Upper lobe of left lung (tissue), 6 donors: ENCODE results near the gene GADD45GIP1. TPM values are rescaled to one million over a fixed set of nuclear protein-coding genes. Genes with fewer than 3 reads are reported as not detected.
A peak's percentile ranks its signal among the peaks of the same experiment; 100 is the strongest.
"Not testable (repeated sequence)": the region's sequence is repeated elsewhere in the genome, so short reads cannot be mapped to it uniquely, and the experiment has no call there.

Experiments
- ATAC-seq, 2 donors: fragments of 200-7000 bp; cut with Tn5 transposase; one replicate each; pipeline ENCODE4 v1.9.1; 2022; ENCODE audit warnings: mild to moderate bottlenecking in 2 of 2, moderate library complexity in 2 of 2; ENCODE audit not compliant: low FRiP score in 2 of 2
- DNase-seq, 2 donors: peaks; one replicate each; pipeline ENCODE4 v3.0.0-alpha.2; 2019 to 2020
- H3K27ac ChIP-seq, 4 donors: fragments of 200-600 bp; sonication (generic); one replicate each; pipeline ENCODE4 v1.5.1; 2016 to 2019
- H3K27me3 ChIP-seq, 4 donors: fragments of 200-600 bp; sonication (generic); one replicate each; pipeline ENCODE4 v1.5.1; 2017 to 2019
- H3K36me3 ChIP-seq, 4 donors: fragments of 200-600 bp; sonication (generic); one replicate each; pipeline ENCODE4 v1.5.1; 2016 to 2019
- H3K4me1 ChIP-seq, 4 donors: fragments of 200-600 bp; sonication (generic); one replicate each; pipeline ENCODE4 v1.5.1; 2018 to 2019
- H3K4me3 ChIP-seq, 4 donors: fragments of 200-600 bp; sonication (generic); one replicate each; pipeline ENCODE4 v1.5.1; 2017 to 2019; ENCODE audit warnings: mild to moderate bottlenecking in 2 of 4, moderate library complexity in 1 of 4
- H3K9me3 ChIP-seq, 4 donors: fragments of 200-600 bp; sonication (generic); one replicate each; pipeline ENCODE4 v1.5.1; 2018 to 2019
- EP300 ChIP-seq, 4 donors: sonication (generic); formaldehyde crosslinking; IDR thresholded peaks; one replicate each; pipeline ENCODE4 v1.5.1; 2017; ENCODE audit warnings: antibody characterized with exemption in 4 of 4, control low read depth in 2 of 4
- POLR2A ChIP-seq, 4 donors: fragments of 450-650 bp; IDR thresholded peaks; one replicate each; pipeline ENCODE4 v1.5.1; 2016 to 2017; ENCODE audit warnings: antibody characterized with exemption in 4 of 4, mild to moderate bottlenecking in 2 of 4
- POLR2AphosphoS5 ChIP-seq, 2 donors: sonication (generic); formaldehyde crosslinking; IDR thresholded peaks; one replicate each; pipeline ENCODE4 v1.5.1; 2017; ENCODE audit warnings: antibody characterized with exemption in 2 of 2
- WGBS, 2 donors: methylation state at CpG; one replicate each; pipeline ENCODE4 v1.1.5; 2017 to 2018; 5-methylcytosine and 5-hydroxymethylcytosine counted together
- total RNA-seq, 6 donors: library from RNA; depleted of rRNA in 4 of 6; stranded (reverse); fragments of >200 nt in 4 of 6; gene quantifications; one replicate each; pipeline versions ENCODE4 v1.1.0 to v1.2.1, GENCODE V29; 2016 to 2021
- TF ChIP-seq, protein P1 (sequence below), 6 experiments: fragments of 450-650 bp in 4 of 6; fragments of 200-600 bp in 2 of 6; sonication (generic) in 2 of 6; IDR thresholded peaks; one replicate each; pipeline ENCODE4 v1.5.1; 2016 to 2019; ENCODE audit warnings: antibody characterized with exemption in 6 of 6
- donor health status: DM: no; HTN: no; CAD: no; lungs with moderate emphysema.
- donor health status: DM: no; HTN: yes; CAD: no; lungs with severe emphysema.

GADD45GIP1 gene
- total RNA-seq, 6 donors from 2014 or later, result 15.3 to 43.8 (median 26.6) TPM

DNA sequence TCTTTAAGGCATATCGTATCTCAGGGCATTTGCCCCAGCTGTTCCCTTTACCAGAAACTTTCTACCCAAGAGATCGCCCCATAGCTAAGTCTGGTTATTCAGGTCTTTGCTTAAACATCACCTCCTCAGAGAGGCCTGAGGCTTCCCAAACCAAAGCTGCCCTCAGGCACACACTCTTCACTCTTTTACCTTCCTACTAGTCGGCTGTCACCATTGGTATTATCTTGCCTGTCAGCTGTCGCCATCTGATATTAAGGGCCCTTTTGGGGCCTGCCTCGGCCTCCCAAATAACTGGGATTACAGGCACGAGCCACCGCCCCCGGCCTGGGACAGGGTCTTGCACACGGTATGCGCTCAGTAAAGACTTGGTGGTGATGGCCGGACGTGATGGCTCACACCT, 1.0 kb downstream of the GADD45GIP1 start:
- no peak for DNase-seq
- 55 to 70% methylated on average over 10 to 12 of the region's 12 CpGs for WGBS, 2 donors
- H3K27ac ChIP-seq, result peak overlapping the region; percentile 82 to 93 (median 90)
- H3K4me3 ChIP-seq, result peak overlapping the region in 3 of 4 donors; percentile 81 to 96 (median 86)
- TF ChIP-seq POLR2AphosphoS5 (IDR thresholded peaks at IDR 0.05) (no peak), EP300 (IDR thresholded peaks at IDR 0.05) (no peak), POLR2A (IDR thresholded peaks at IDR 0.05) (no peak)
- TF ChIP-seq, protein P1, sequence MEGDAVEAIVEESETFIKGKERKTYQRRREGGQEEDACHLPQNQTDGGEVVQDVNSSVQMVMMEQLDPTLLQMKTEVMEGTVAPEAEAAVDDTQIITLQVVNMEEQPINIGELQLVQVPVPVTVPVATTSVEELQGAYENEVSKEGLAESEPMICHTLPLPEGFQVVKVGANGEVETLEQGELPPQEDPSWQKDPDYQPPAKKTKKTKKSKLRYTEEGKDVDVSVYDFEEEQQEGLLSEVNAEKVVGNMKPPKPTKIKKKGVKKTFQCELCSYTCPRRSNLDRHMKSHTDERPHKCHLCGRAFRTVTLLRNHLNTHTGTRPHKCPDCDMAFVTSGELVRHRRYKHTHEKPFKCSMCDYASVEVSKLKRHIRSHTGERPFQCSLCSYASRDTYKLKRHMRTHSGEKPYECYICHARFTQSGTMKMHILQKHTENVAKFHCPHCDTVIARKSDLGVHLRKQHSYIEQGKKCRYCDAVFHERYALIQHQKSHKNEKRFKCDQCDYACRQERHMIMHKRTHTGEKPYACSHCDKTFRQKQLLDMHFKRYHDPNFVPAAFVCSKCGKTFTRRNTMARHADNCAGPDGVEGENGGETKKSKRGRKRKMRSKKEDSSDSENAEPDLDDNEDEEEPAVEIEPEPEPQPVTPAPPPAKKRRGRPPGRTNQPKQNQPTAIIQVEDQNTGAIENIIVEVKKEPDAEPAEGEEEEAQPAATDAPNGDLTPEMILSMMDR (IDR thresholded peaks at IDR 0.05), result no peak
- H3K4me1 ChIP-seq, result peaks cover 29 to 50% (median 42%) of the 10 kb centered on the region in 4 donors
- ATAC-seq, result no peak
- H3K27me3 ChIP-seq, result no peaks in the 10 kb centered on the region
- no peaks in the 10 kb centered on the region for H3K9me3 ChIP-seq
- H3K36me3 ChIP-seq, result peaks cover 4 to 39% (median 35%) of the 10 kb centered on the region in 4 donors

DNA sequence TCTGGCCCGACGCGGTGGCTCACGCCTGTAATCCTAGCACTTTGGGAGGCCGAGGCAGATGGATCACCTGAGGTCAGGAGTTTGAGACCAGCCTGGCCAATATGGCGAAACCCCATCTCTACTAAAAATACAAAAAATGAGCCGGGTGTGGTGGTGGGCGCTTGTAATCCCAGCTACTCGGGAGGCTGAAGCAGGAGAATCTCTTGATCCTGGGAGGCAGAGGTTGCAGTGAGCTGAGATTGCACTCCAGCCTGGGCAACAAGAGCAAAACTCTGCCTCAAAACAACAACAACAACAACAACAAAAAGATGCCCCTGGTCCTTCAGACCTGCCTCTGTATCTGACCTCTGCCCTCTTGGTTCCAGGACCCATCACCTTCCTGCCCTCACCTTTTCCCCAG, 1.4 kb downstream of the GADD45GIP1 start:
- H3K27ac ChIP-seq, result peak overlapping the region in 2 of 4 donors; percentile 88 to 93

DNA sequence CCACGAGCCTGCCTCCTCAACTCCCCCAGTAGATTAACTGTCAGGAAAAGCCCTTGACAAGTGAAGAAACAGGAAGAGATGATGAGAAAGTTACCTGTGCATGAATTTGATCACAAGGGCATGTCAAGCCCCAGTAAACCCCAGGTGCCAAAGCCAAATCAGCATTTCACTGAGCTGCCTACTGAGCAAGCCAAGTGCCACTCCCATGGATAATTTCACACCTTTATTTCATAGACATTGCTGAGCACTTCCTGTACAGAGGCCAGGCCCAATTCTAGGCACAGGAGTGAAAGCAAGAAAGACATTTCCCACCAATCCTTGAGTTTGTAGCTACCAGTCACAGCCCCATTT, 2.4 kb downstream of the GADD45GIP1 start:
- no peak for TF ChIP-seq EP300 (IDR thresholded peaks at IDR 0.05)
- TF ChIP-seq POLR2A (IDR thresholded peaks at IDR 0.05), result no peak
- TF ChIP-seq POLR2AphosphoS5 (IDR thresholded peaks at IDR 0.05), result no peak
- TF ChIP-seq, protein P1 (IDR thresholded peaks at IDR 0.05), result no peak
- Histone ChIP-seq H3K27me3 (no peaks in the 10 kb centered on the region), H3K9me3 (no peaks in the 10 kb centered on the region), H3K4me3 (no peak overlapping the region), H3K27ac (peak overlapping the region in 2 of 4 donors; percentile 19 to 24), H3K4me1 (peaks cover 29 to 50% (median 42%) of the 10 kb centered on the region in 4 donors), H3K36me3 (peaks cover 13 to 53% (median 47%) of the 10 kb centered on the region in 4 donors)
- DNase-seq (no peak), ATAC-seq (no peak)
- WGBS, 2 donors, result 0 to 40% methylated on average over 1 of the region's 1 CpG

More for the DNA sequence above, 1.4 kb downstream of the GADD45GIP1 start:
- not testable (repeated sequence) for ATAC-seq, H3K27me3 ChIP-seq, H3K9me3 ChIP-seq, DNase-seq
- Histone ChIP-seq H3K4me3 (peak overlapping the region in 2 of 4 donors; percentile 81 to 96), H3K36me3 (peaks cover 5 to 43% (median 39%) of the 10 kb centered on the region in 4 donors), H3K4me1 (peaks cover 29 to 50% (median 42%) of the 10 kb centered on the region in 4 donors)
- WGBS, 2 donors, result 88% methylated on average over 9 of the region's 9 CpGs

DNA sequence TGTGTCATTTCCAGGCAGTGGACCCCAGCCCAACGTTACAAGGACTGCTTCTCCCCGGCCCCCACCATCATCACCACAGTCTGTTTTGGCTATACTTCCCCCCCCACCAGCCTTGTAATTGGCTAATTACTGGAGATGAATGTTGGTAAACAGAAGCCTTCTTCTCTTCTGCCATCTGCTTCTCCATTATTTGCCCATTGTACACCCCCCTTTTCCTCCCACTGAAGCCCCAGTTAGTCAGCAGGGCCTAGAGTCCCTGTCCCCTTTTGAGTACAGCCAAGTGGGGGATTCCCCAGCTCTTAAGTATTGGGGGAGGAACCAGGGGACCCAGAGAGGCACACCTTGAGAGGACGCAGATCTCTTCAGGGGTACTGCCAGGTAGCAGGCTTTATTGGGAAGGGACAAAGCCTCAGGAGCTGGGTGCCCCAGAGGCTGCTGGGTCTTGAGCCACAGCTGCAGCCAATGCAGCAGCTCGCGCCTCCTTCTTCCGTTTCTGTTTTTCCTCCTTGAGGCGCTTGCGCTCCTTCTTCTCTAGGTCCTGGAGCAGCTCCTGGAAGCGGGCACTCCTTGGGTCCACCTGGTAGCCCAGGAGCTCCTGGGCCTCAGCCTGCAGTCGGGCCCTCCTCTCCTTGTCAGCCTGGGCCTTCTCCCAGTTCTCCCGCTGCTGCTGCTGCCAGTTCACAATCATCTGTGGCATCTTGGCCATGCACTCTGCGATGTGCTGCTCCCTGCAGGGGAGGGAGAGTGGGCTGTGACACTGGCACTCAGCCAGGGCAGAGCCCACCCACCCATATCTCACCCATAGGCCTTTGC, 3.0 kb downstream of the GADD45GIP1 start:
- no peak for TF ChIP-seq EP300 (IDR thresholded peaks at IDR 0.05)
- TF ChIP-seq POLR2AphosphoS5 (IDR thresholded peaks at IDR 0.05), result no peak
- TF ChIP-seq, protein P1 (IDR thresholded peaks at IDR 0.05), result no peak
- no peak for TF ChIP-seq POLR2A (IDR thresholded peaks at IDR 0.05)
- 62 to 68% methylated on average over 10 to 12 of the region's 12 CpGs for WGBS, 2 donors
- Histone ChIP-seq H3K9me3 (no peaks in the 10 kb centered on the region), H3K4me3 (no peak overlapping the region), H3K27ac (peak overlapping the region in 3 of 4 donors; percentile 24 to 68 (median 64)), H3K4me1 (peaks cover 29 to 50% (median 42%) of the 10 kb centered on the region in 4 donors), H3K27me3 (no peaks in the 10 kb centered on the region), H3K36me3 (peaks cover 19 to 59% (median 53%) of the 10 kb centered on the region in 4 donors)
- ATAC-seq (no peak), DNase-seq (no peak)

DNA sequence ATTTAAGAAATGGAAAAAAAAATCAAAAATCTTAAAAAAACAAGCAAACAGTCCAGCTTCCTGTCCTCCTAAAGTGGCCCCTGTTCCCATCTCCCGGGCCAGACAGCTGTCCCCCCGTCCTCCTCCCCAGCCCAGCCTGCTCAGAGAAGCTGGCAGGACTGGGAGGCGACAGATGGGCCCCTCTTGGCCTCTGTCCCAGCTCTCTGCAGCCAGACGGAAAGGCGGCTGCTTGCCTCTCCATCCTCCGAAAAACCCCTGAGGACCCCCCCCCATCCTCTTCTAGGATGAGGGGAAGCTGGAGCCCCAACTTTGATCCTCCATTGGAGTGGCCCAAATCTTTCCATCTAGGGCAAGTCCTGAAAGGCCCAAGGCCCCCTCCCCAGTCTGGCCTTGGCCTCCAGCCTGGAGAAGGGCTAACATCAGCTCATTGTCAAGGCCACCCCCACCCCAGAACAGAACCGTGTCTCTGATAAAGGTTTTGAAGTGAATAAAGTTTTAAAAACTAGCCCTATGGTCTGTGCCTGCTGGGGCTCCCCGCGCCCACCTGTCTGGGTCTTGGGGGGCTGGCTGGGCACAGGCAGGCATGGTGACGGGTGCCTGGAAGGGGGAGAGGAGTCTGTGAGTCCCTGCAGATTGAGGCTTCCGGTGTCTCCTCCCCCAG, 3.8 kb downstream of the GADD45GIP1 start:
- no peak overlapping the region for H3K4me3 ChIP-seq
- H3K4me1 ChIP-seq, result peaks cover 29 to 50% (median 42%) of the 10 kb centered on the region in 4 donors
- 32 to 43% methylated on average over 10 to 11 of the region's 11 CpGs for WGBS, 2 donors
- H3K27ac ChIP-seq, result peak overlapping the region; percentile 43 to 68 (median 62)
- DNase-seq, result no peak
- no peak for ATAC-seq
- TF ChIP-seq, protein P1 (IDR thresholded peaks at IDR 0.05), result no peak
- TF ChIP-seq POLR2AphosphoS5 (IDR thresholded peaks at IDR 0.05) (no peak), POLR2A (IDR thresholded peaks at IDR 0.05) (no peak), EP300 (IDR thresholded peaks at IDR 0.05) (no peak)
- no peaks in the 10 kb centered on the region for H3K9me3 ChIP-seq
- H3K36me3 ChIP-seq, result peaks cover 27 to 66% (median 61%) of the 10 kb centered on the region in 4 donors
- no peaks in the 10 kb centered on the region for H3K27me3 ChIP-seq
